Stimulated activated CD4-positive, alpha-beta T cell treated with anti-CD3 and anti-CD28 coated beads, Interleukin-1b, Interleukin-23, amount 100 ng/mL, for 48 hours (primary cell): ENCODE results near the gene SUSD6.

Experiments used
- DNase-seq: peaks from one replicate; pipeline ENCODE4 v3.0.0-alpha.2; 2020

The SUSD6 gene

GRCh38 chr14:69675245-69675583 lies 63.8 kb downstream of the SUSD6 start:
- no peak for DNase-seq

- DNase-seq: peak; percentile 52
Measured at GRCh38 chr14:69675877-69676416, 64.6 kb downstream of the SUSD6 start.

GRCh38 chr14:69676723-69677122 lies 65.3 kb downstream of the SUSD6 start:
- no peak for DNase-seq

- DNase-seq: no peak
Measured at GRCh38 chr14:69680297-69680696, 68.9 kb downstream of the SUSD6 start.

GRCh38 chr14:69682136-69682535 lies 70.7 kb downstream of the SUSD6 start:
- DNase-seq: no peak

- no peak for DNase-seq
Measured at GRCh38 chr14:69682621-69683263, 71.3 kb downstream of the SUSD6 start.

- no peak for DNase-seq
Measured at GRCh38 chr14:69683971-69684370, 72.6 kb downstream of the SUSD6 start.

GRCh38 chr14:69684461-69685217 lies 73.2 kb downstream of the SUSD6 start:
- DNase-seq: no peak

GRCh38 chr14:69685218-69685616 lies 73.8 kb downstream of the SUSD6 start:
- DNase-seq: peak; percentile 81

- DNase-seq: peak; percentile 66
Measured at GRCh38 chr14:69685716-69686115, 74.3 kb downstream of the SUSD6 start.

GRCh38 chr14:69687606-69688298 lies 76.4 kb downstream of the SUSD6 start:
- no peak for DNase-seq

- DNase-seq: no peak
Measured at GRCh38 chr14:69688299-69688649, 76.9 kb downstream of the SUSD6 start.

- DNase-seq: no peak
Measured at GRCh38 chr14:69690042-69690441, 78.6 kb downstream of the SUSD6 start.

GRCh38 chr14:69692594-69692993 lies 81.2 kb downstream of the SUSD6 start:
- DNase-seq: no peak

GRCh38 chr14:69693145-69693544 lies 81.7 kb downstream of the SUSD6 start:
- DNase-seq: no peak

GRCh38 chr14:69693801-69694729 lies 82.7 kb downstream of the SUSD6 start:
- no peak for DNase-seq

GRCh38 chr14:69694730-69695281 lies 83.4 kb downstream of the SUSD6 start:
- DNase-seq: no peak

- DNase-seq: no peak
Measured at GRCh38 chr14:69695322-69696203, 84.2 kb downstream of the SUSD6 start.

- DNase-seq: no peak
Measured at GRCh38 chr14:69696204-69696527, 84.8 kb downstream of the SUSD6 start.

- peak; percentile 32 for DNase-seq
Measured at GRCh38 chr14:69696633-69697557, 85.5 kb downstream of the SUSD6 start.
